HG02571 (cell line): ENCODE measurements around the gene NISCH.

Source experiments
- ATAC-seq: cut with Tn5 transposase; IDR thresholded peaks from one replicate; pipeline ENCODE4 v1.9.1; 2021; ENCODE audit warnings: mild to moderate bottlenecking, moderate library complexity; ENCODE audit not compliant: unreplicated experiment

The NISCH gene

DNA sequence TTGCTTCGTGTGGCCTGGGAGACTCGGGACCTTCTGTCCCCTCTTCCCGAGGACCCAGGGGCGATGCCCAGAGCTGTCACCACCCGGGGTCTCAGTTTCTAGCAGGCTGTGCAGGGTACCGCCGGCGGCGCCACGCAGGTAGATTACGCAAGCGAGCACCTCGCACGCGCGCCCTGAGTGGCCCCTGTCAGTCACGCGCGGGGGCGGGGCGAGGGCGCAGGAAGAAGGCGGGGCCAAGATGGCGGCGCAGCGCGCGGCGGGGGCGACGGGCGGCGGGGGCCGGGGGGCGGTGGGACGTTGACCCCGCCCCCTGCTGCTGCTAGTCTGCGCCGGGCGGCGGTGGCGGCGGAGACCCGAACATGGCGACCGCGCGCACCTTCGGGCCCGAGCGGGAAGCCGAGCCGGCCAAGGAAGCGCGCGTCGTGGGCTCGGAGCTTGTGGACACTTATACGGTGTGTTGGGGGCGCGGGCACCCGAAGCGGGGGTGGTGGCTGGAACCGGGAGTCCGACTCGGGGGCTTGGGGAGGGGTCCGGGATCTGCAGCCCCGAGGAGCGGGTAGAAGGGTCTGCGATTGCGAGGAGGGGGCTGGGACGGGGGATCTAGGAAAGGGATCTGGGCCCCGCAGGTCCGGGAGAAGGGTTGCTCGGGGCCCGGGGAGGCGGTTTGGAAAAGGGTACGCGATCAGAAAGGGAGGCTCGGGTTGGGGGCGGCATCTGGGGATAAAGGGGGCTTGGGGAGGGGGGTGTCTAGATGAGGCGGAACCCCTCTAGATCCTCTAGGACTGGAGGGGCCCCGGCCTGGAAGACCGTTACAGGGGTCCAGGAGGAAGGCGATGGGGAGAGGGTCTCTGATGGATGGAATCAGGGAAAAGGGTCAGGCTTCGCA is at the start of gene NISCH:
TSS of gene NISCH (plus strand) at position 322 of the 886 bp plus-strand sequence. CDS start at position 360, 38 bp downstream.
- ATAC-seq, result peak; percentile 66

- ATAC-seq, result no peak
Observed at GRCh38 chr3:52406231-52406661, 49.2 kb upstream of the NISCH start.

DNA sequence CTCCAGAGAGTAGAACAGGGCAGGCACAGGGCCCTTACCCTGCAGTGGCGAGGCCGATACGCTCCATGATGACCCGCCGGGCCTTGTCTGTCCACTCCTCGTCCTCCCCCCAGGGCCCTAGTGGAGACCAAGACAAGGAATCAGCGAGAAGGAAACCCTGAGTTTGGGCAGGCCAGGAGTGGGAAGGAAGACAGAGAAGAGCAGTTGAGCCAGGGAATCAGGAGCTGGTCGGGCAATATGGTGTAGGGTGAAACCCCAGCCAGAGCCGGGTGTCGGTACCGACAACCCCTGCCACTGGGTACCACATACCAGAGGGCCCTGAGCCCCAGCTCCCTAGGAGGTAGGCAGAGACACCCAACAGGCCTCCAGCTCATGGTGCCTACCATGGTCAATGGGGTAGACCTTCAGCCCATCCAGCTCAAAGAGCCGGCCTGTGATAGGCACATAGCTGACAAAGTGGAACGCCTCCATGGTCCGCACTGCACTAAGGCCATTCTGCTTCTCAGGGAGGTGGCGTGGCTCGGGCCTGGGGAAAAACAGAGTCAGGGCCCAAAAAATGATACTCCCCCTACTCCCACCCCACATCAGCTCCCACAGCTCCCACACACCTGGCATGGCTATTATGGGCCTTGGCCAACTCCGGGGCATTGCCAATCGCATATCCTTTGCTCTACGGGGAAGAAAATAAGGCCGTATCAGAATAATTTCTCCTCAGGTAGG is 48.5 kb upstream of the NISCH start:
- ATAC-seq, result no peak

DNA sequence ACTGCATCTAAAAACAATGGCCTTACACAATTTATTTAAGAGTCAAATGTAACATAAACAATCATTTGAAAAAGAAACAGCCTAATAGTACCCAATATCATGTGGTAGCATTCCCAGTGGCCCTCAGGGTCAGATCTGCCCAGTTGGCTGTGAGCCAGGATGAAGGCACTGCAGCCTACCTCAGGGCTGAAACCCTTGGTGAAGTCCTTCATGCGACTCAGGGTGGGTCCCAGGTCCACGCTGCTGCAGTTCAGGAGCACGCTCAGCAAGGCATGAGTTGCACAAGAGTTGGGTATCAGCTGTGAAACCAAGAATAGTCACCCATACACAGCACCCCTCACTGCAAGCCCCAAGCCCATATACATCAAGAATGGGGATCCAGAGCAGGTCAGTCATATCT is 47.6 kb upstream of the NISCH start:
- ATAC-seq, result no peak

GRCh38 chr3:52408466-52408865 is 46.9 kb upstream of the NISCH start:
- no peak for ATAC-seq

GRCh38 chr3:52415800-52416199 is 39.6 kb upstream of the NISCH start:
- no peak for ATAC-seq

- ATAC-seq, result no peak
Observed at GRCh38 chr3:52420388-52420787, 35.0 kb upstream of the NISCH start.

DNA sequence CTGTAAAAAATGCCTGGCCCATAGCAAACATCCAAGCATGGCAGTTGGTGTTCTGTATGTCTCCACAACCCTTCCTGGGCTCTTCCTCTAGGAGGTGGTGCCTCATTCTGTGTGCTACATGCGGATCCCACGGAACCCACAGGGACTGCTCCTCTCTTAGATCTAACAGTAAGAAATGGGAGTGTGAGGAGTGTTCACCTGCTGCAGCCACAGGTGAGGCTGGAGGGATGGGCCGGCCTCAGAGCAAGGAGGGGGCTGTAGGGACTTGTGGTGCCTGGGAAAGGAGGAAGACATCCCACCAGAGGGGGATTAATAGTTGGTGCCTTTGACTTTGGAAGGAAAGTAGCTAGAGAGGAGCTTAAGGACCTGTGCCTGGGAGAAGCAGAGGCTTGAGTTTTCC is 32.7 kb upstream of the NISCH start:
- ATAC-seq, result no peak

GRCh38 chr3:52423173-52423572 is 32.2 kb upstream of the NISCH start:
- ATAC-seq, result no peak

- no peak for ATAC-seq
Observed at GRCh38 chr3:52428151-52429005, 27.0 kb upstream of the NISCH start.

DNA sequence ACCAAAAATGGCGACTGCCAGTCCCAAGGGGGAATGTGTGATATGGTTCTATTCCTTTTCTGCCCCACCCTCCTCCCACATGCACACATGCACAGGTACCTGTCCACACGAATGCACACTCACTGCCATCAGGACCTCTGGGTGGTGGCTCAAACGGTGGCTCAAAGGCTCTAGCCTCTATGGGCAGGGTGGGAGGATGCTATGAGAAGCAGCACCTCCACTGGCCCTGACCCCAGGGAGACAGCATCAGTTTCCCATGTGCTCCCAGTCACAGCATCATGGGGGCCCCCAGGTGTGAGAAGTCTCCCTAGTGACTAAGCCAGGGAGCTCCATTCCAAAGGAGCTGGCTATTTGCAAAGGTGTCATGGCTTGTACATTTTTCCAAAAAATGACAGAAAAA is 26.4 kb upstream of the NISCH start:
- no peak for ATAC-seq

- ATAC-seq, result no peak
Observed at GRCh38 chr3:52429779-52430415, 25.5 kb upstream of the NISCH start.

- no peak for ATAC-seq
Observed at GRCh38 chr3:52430416-52430810, 25.0 kb upstream of the NISCH start.

DNA sequence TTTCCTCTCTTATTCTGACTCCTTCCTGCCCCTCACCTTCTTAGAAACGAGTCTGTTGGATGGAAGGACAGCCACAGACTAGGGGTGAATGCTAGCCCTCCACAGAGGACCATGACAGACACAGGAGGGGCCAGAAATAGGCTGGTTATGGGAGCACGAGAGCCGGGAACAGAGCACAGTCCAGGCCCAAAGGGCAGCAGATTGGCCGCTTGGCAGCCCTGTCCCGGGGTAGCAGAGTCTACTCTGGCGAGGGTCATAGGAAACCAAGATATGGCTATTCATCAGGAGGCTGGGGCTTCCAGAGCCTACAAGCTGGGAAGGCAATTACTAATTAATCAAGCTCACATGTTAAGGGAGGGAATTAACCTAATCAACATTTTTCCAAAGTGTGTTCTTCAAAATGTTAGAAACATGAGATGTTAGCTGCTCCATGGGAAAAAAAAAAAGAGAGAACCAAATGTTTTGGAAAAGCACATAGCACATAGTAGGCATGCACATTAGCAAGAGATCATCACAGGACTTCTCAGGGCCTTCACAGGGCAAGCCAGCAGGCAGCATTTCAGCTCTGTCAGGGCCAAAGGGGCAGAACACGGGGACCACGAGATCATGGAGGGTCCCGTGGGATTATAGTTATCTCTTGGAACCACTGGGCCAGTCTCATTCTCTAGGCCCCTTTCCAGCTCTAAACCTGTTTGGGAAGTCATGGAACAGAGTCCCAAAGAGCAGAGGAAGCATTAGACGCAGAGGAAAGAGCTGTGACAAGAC is 23.8 kb upstream of the NISCH start:
- no peak for ATAC-seq

- no peak for ATAC-seq
Observed at GRCh38 chr3:52432225-52432624, 23.2 kb upstream of the NISCH start.

GRCh38 chr3:52432691-52433141 is 22.7 kb upstream of the NISCH start:
- ATAC-seq, result no peak

DNA sequence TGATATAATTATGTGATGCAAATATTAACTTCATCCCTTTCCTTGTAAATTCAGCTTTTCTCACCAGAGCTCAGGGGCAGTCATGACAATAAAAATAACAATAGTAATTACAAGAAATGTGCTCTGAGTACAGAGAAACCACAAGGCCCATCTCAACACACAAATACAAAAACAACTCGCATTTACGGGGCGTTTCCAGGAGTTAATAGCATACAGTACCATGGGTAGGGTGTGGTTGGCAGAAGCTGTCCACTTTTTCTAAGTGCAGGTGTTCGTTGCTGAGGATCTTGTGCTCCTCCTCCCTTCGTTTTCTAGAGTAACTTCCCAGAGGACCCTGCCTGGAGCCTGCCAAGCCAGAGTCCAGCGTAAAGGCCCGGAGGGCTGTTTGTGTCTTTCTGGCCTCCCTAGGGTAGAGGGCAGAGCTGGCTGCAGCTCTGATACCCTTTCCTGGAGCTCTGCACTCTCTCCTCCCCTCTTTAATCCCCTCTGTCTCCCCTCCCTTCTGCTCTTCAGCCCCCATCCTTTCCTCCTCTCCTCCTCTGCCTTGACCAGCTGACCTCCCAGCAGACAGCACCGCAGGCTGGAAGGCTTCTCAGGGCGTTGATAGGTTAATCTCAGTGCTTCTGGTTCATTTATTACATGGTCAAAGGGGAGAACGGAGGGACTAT is 21.9 kb upstream of the NISCH start:
- no peak for ATAC-seq

DNA sequence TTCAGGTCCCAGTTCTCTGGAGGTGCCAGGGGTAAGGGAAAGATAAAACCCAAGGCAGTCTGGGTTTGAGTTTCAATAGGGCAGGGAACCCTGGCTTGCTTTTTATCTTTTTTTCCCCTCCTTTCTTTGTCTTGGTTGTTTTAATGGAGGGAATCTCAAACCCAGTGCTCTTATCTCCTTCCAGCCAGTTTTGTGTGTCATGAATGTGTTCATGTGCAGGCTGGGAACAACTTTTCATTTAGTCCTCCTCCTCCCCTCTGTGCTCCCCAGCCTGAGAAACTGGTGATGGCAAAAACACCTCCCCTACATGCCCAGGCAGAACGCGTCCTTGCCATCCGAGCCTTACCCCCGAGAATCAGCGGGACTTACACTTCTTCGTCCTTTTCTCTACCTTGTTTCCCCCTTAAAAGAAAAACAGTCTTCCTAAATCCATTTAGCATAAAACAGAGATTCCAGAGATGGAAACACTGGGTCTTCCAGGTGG is 21.4 kb upstream of the NISCH start:
- ATAC-seq, result no peak

DNA sequence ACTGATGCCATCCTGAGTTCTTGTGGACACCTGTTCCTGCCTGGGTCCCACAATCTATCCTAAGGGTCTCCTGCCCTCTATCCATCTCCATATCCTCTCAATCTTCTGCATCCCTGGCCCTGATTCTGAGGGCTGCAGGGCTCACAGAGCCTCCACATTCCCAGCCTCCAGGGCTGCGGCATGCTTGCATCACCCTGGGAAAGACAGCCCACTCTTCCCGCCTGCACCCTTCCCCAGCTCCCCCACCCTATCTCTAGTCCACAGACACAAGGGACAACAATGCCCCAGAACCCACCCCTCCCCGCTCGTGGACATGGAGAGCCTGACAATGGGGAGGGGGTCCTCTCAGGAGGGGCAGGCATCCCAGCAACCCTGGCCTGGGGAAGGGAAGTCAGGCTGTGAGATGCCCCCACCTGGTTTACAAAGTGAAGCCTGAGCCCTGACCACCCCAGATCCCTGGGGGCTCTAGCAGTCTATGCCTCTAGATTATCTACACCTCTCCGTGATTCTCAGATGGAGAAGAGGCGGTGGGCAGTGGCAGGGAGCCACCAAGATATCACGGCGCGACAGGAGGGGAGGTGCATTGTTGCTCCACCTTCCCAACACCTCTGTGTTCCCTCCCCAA is 20.8 kb upstream of the NISCH start:
- no peak for ATAC-seq
